ENCODE measurements around the gene LRRC52.

DNA sequence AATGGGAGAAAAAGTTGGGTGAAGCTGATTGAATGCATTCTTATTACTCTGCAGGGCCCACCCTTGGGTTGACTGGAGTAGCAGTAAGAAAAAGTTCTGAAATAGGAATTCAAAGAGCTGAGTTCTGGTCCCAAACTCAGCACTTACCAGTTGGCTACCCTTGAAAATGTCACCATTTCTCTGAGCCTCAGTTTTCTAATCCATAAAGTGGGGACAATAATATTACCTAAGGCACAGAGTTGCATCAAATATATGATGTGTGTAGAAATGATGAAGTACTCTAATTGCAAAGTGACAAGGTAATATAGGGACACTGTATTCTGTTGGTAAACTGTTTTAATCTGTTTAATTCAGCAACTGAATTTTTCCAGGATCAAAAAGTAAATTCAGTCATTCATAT is 1.2 kb downstream of the LRRC52 start:
- TF ChIP-seq TAF1 (IDR thresholded peaks at IDR 0.05; ENCODE audit: low read depth, low read length) (no peak), POLR2A (IDR thresholded peaks at IDR 0.05; ENCODE audit: low read depth, low read length) (no peak), POU2F2 (IDR thresholded peaks at IDR 0.05; ENCODE audit: low read depth, low read length) (no peak), POLR2AphosphoS5 (IDR thresholded peaks at IDR 0.05; ENCODE audit: low read depth, low read length) (no peak), SPI1 (IDR thresholded peaks at IDR 0.05; ENCODE audit: low read depth, low read length) (no peak), PAX5 (IDR thresholded peaks at IDR 0.05; ENCODE audit: insufficient read depth, low read length, severe bottlenecking) (no peak)

Data from GM12891 (cell line).